GOT3 (cell line): ENCODE results near the gene PGS1.

Source experiments
- DNase-seq: peaks from one replicate; lab custom pipeline; 2025; ENCODE audit warnings: mixed read lengths; lab: John Stamatoyannopoulos, UW

The PGS1 gene

DNA sequence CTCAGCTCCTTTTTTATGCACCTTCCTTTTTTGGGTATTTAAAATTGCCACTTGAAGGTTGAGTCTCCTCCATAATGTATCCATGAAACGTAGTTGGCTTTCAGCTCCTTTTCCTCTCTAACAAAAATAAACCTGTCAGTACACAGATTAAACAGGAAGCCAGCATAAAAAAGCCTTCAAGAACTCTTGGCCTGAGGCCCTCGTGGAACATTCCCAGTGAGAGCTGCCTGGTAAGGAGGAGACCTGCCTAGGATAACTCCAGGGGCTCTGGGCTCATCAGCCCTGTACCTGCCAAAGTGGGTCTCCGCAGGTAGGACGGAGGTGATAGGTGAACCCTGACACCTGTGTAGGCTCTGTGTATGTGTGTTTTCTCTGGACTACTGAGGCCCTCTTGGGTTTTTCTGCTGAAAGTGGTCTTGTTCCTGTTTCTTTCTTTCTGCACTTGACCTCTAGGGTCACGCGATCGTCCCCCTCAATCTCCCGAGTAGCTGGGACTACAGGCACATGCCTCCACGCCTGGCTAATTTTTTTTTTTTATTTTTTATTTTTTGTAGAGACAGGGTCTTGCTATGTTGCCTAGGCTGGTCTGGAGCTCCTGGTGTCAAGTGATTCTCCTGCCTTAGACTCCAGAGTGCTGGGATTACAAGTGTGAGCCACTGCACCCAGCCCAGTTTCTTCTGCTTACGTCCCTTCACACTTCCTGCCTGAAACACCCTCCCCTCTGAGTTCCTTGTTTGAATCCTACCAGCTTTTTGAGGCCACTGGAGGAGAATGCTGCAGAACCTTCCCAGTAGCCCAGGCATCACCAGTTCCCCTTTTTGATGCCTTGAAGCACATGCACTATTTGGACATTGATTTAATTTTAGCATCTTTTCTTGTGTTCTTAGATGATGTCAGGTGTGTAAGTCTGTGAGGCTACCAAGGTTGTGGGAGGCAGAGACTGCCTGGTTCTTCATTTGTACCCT lies 9.8 kb downstream of the PGS1 start:
- no peak for DNase-seq

- DNase-seq = no peak
Observed at GRCh38 chr17:78390241-78391050, 12.0 kb downstream of the PGS1 start.

DNA sequence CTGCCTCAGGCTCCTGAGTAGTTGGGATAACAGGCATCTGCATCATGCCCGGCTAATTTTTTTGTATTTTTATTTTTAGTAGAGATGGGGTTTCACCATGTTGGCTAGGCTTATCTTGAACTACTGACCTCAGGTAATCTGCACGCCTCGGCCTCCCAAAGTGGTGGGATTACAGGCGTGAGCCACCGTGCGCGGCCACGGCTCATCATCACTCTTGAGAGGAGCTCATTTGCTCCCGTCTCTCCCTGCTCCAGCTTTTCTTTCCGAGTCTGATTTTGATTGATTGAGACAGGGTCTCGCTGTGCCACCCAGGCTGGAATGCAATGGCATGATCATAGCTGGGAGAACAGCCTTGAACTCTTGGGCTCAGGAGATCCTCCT lies 12.6 kb downstream of the PGS1 start:
- DNase-seq = no peak

GRCh38 chr17:78391843-78392242 lies 13.4 kb downstream of the PGS1 start:
- DNase-seq = no peak

DNA sequence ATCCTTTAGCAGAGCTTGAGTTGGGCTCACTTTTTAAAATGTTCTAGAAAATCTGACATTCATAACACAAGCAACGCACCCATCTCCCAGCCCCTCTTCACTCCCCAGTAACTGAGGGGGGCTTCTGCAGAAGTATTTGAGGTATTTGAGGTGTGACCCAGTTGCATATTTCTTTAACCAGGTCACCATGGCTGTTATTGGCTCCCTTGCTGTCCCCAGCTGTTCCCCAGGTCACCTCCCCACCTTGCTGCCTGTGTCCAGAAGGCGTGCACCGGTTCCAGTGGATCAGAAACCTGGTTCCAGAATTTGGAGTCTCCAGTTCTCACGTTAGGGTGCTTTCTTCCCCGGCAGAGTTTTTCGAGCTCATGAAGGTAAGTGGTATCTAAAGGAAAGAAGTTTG lies 13.8 kb downstream of the PGS1 start:
- no peak for DNase-seq

- DNase-seq = no peak
Observed at GRCh38 chr17:78393575-78393974, 15.1 kb downstream of the PGS1 start.

DNA sequence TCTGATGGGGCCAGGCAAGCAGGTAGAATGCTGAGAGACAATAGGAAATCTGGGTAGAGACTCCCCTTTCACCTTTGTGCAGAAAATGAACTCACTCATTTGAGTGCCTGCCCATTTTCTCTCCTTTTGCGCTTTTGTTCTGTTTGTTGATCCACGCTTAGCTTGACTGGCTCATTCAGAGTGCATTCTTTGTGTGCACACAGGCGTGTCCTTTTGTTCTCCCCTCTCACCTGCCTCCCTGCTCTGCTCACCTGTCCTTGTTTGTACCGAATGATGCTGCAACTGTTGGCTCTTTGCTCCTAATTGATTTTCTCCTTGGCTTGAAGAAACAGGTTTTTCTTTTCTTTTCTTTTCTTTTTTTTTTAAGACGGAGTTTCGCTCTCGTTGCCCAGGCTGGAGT lies 15.8 kb downstream of the PGS1 start:
- no peak for DNase-seq

- DNase-seq = no peak
Observed at GRCh38 chr17:78395155-78395554, 16.7 kb downstream of the PGS1 start.

DNA sequence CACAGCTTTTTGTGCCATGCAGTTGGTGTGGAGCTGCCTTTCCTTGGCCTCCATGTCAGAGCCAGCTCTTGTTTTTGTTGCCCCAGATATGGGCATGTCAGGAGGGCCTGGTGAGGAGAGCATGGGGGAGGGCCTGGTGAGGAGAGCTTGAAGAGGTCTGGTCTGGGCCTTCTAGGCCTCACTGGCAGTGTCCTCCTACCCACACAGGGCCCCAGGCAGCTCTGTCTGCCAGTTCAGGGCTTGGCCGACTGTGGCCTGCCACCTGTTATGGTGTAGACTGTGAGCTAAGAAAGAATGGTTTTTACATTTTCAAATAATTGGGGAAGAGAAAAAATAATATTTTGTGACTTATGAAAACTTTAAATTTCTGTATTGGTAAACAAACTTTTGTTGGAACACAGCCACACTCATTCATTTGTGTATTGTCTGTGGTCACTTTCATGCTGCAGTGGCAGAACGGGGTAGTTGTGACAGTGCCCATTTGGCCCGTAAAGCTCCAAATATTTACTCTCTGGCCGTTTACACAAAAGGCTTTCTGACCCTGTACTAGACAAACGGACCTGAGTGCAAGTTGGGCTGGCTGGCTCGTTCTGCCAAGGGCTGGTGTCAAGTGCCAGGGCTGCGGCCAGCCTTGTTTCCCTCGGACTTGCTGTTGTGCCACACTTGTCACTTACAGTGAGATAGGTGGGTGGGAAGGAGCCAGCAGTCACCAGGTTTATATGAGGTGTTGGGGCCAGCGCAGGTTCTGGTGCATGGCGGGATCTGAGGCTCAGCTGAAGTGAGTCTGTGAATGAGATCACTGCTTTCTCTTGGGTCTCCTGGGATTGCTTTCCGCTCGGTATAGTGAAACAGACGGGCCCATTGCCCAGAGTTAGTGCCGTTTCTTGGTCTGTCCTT lies 18.2 kb downstream of the PGS1 start:
- no peak for DNase-seq

DNA sequence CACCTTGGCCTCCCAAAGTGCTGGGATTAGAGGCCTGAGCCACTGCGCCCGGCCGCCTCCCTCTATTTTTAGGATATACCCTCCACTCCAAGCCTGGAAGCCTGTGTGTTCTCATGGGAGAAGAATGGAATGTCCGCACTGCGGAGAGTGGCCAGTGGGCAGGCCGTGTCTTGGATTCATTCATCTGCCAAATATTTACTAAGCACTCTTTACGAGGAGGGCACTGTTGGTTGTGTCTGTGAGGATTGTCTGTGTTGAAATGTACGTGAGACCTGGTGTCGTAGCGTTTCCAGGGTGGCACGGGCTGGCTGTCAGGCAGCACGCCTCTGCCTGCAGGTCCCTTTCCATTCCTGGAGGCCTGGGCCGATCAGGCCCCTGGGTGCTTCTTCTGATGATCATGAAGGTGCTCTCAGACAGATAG lies 19.2 kb downstream of the PGS1 start:
- DNase-seq = no peak

DNA sequence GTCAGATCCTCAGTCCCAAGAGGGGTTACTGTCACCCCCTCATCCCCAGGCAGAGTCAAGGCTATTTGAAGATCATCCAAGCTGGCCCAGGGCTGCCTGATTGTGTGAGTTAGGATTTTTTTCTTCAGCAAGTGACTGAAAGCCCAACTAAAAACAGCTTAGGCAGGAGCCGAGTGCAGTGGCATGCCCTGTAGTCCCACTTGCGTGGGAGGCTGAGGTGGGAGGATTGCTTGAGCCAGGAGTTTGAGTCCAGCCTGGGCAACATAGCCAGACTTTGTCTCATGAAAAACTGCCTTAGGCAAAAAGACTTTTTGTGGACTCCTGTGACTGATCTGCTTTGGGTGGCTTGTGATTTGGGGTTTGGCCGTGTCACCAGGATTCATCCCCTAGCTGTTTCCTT lies 19.9 kb downstream of the PGS1 start:
- DNase-seq = no peak

DNA sequence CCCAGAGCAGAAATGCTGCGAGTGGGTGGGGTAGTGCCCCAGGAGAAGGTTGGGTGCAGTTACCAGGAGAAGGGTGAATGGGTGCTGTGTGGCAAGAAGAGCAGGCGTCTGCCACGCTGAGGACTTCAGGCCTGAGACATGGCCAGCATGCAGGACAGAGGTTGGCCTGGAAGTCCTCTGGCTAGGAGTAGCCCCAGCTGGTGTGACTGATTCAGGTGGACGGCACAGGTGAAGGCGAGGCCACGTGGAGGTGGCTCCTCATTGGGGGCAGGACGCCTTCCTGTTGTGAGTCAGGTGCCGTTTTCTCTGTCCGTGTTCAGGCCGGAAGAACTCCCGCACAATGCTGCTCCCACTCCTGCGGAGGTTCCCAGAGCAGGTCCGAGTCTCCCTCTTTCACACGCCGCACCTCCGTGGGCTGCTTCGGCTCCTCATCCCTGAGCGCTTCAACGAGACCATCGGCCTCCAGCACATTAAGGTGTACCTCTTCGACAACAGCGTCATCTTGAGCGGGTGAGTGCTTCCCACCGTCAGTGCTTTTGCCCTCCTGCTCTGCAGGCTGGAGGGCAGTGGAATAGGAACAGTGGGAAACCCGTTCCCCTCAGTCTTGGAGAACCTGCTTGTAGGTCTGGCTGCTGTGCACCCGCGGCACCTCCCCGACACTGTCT lies 20.7 kb downstream of the PGS1 start:
- no peak for DNase-seq

DNA sequence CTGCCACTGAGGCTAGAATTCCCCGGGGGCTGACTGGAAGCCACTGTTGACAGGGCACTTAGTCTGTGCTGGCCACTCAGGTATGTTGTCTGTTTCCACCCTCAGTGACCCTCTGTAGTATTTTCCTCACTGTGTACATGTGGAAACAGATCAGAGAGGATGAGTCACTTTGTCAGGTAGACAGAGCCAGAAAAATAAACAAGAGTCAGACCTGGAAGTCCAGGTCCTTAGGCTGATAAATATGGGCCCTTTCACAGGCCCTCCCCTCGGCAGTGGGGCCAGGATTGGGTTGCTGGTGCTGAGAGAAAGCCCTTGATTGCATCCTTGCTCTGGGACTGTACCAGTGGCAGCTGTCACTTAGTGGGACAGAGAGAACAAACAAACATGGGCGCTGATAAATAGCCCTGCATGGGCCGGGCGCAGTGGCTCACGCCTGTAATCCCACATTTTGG lies 21.3 kb downstream of the PGS1 start:
- no peak for DNase-seq

GRCh38 chr17:78400581-78401240 lies 22.3 kb downstream of the PGS1 start:
- no peak for DNase-seq

DNA sequence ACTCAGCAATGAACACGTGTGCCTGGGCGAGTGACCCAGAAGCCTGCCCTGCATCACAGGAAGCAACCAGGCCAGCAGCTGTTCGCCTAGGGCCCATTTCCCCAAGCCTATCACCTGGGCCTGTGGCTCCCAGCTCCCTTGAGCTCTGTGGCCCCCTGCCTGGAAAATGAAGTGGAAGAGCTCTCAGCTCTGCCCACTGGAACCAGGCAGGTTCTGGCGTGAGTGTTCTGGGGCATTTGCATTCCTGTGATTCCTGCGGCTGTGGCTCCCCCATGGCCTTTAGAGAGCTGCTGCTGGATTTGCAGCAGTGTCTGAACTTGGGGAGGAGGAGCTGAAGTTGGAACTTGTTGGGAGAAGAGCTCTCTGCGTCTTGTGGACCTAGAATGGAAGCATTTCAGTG lies 22.8 kb downstream of the PGS1 start:
- DNase-seq = no peak

- no peak for DNase-seq
Observed at GRCh38 chr17:78401891-78402290, 23.4 kb downstream of the PGS1 start.

GRCh38 chr17:78403822-78404221 lies 25.4 kb downstream of the PGS1 start:
- no peak for DNase-seq

DNA sequence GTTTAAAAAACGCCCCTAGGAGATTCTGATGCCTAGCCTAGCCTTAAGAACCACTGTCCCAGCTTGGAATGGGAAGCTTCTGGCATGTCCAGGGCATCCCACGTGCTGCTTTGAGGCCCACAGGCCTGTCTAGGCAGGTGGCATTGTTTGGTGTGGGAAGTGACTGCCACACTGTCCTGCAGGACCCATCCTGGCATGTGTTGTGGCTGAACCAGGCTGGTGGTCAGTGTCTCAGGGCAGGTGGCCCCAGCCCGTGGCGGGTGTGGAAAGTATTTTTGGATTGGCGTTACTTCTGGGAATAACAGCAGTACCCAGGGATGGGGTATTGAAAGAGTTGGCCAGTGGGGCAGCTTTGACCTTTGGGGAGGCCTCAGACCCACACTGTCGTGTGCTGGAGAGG lies 27.9 kb downstream of the PGS1 start:
- no peak for DNase-seq

GRCh38 chr17:78406920-78407319 lies 28.5 kb downstream of the PGS1 start:
- no peak for DNase-seq

- DNase-seq = no peak
Observed at GRCh38 chr17:78407387-78408000, 29.0 kb downstream of the PGS1 start.
